ENCODE measurements around the gene CEP131.

The CEP131 gene

GRCh38 chr17:81182596-81182995 lies 40.2 kb downstream of the CEP131 start:
- no peak for DNase-seq

GRCh38 chr17:81181811-81182185 lies 41.0 kb downstream of the CEP131 start:
- no peak for DNase-seq

GRCh38 chr17:81180836-81181810 lies 41.6 kb downstream of the CEP131 start:
- no peak for DNase-seq

- DNase-seq, result no peak
These were observed 42.9 kb downstream of the CEP131 start for GRCh38 chr17:81179861-81180260.

GRCh38 chr17:81179220-81179619 lies 43.5 kb downstream of the CEP131 start:
- no peak for DNase-seq

- no peak for DNase-seq
These were observed 44.4 kb downstream of the CEP131 start for GRCh38 chr17:81178136-81179091.

GRCh38 chr17:81176666-81177065 lies 46.1 kb downstream of the CEP131 start:
- DNase-seq, result no peak

- no peak for DNase-seq
These were observed 49.0 kb downstream of the CEP131 start for GRCh38 chr17:81173762-81174155.

- DNase-seq, result no peak
These were observed 49.6 kb downstream of the CEP131 start for GRCh38 chr17:81173052-81173761.

GRCh38 chr17:81171941-81172340 lies 50.8 kb downstream of the CEP131 start:
- no peak for DNase-seq

GRCh38 chr17:81170727-81171494 lies 51.9 kb downstream of the CEP131 start:
- DNase-seq, result no peak

GRCh38 chr17:81169870-81170309 lies 52.9 kb downstream of the CEP131 start:
- DNase-seq, result no peak

GRCh38 chr17:81167638-81168037 lies 55.1 kb downstream of the CEP131 start:
- DNase-seq, result no peak

GRCh38 chr17:81167194-81167524 lies 55.6 kb downstream of the CEP131 start:
- no peak for DNase-seq

GRCh38 chr17:81166033-81166492 lies 56.7 kb downstream of the CEP131 start, which contains the start of gene AATK:
TSS of gene AATK (minus strand) at chr17:81166221. CDS start at chr17:81165992, 229 bp downstream.
- no peak for DNase-seq

GRCh38 chr17:81165246-81166032 lies 57.3 kb downstream of the CEP131 start, which contains the start of gene PVALEF:
TSS of gene PVALEF (plus strand) at chr17:81165507. CDS start at chr17:81181227, 15,720 bp downstream.
- no peak for DNase-seq

GRCh38 chr17:81164371-81165245 lies 58.2 kb downstream of the CEP131 start:
- no peak for DNase-seq

- no peak for DNase-seq
These were observed 58.9 kb downstream of the CEP131 start for GRCh38 chr17:81163703-81164370.

GRCh38 chr17:81163051-81163695 lies 59.6 kb downstream of the CEP131 start:
- DNase-seq, result no peak
